ENCODE data around the gene HOXB8.

Gene HOXB8

DNA sequence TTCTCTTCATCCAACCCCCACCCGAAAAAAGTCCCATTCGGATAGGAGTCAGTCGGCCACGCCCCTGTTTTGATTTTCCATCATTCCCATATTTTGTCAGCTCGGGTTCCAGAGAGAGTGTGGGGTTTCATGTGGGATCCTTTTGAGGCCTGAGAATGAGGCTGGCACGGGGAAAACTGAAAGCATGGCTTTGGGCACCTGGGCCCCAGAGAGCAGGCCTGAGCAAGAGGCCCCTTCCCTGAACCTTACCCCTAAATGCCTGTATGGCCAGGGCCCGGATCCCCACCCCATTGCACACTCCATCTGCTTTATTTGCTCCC is 32.4 kb downstream of the HOXB8 start:
- no peak for DNase-seq

DNA sequence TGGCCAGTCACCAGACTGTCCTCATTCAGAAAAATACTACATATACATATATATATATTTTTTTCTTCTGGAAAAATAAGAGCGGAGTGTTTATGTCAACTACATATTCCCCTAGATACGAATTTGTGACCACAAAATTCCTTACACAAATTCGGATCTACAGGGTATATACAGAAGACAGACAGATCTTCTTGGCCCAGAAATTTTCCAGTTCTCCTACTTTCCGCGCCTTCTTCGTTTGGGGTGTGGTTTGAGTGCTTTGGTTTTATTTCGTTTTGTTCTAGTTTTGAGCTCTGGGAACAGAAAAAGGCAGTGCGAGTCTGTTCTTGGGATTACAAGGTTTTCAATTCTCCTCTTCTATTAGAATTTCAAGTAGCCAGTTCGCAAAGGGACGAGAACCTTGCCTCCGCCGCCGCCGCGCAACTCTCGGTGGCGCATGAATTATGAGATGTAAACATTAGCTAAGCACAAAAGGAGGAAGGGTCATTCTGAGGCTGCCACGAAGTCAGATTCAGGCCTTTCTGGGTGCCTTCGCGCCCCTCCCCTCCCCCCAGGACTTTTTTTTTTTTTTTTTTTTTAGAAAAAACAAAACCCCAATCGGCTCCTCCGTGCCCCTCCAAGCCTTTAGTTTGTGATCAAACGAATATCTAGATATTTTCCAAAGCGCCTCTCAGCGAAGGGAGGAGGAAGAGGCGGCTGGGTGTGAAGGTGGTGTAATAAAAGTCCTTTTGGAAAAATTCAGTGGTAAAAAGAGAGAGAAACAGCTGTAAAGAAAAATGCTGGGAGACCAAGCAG is 35.1 kb downstream of the HOXB8 start:
- no peak for DNase-seq

DNA sequence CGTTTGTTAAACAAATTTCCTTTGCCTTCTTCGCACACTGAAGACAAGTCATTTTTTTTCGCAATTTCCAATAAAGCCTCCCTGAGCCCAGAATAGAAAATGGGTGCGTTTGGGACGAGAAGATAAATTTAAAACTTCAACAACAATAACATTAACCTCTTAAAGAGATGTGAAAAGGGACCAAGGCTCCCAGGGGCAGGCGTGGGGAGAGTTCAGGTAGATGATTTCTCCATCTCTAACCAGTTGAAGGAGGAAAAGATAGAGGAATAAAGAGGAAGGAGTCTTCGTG is 35.7 kb downstream of the HOXB8 start:
- no peak for DNase-seq

DNA sequence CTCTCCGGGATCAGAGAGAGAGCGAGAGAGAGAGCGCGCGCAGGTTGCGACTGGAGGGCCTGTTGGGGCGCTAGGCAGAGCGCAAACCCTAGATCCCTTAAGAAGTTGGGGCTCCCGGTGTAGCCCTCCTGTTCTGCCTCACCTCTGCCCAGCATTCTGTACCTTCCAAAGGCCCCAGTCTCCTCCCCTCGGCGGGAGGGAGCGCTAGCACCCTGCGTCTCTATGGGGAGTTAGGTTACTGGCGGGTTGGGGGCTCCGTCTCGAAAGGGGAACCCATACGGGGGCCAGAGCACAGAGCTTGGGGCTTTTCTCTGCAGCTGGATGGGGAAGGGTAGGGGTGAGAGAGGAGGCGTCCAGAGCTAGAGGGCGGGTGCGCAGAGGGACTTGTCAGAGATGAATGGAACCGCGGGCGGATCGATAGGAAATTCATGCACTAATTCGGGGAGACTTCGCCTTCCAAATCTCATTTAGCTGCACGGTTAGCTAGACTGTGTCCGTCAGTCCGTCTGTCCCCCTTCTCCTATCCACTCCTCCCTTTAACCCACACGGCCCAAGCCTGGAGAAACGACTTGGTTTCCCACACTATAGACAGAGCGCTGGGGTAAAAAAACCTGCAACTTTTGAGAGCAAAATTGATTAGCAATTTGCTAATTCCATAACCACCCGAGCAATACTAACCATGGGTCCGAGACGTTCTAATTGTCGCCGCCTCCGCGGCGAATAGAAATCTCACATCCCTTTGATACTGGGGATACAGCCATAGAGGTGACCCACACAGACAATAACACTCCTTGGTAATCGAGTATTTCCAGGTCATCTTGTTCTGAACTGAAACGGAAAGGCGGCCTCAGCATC is 36.2 kb downstream of the HOXB8 start:
- DNase-seq, result no peak

DNA sequence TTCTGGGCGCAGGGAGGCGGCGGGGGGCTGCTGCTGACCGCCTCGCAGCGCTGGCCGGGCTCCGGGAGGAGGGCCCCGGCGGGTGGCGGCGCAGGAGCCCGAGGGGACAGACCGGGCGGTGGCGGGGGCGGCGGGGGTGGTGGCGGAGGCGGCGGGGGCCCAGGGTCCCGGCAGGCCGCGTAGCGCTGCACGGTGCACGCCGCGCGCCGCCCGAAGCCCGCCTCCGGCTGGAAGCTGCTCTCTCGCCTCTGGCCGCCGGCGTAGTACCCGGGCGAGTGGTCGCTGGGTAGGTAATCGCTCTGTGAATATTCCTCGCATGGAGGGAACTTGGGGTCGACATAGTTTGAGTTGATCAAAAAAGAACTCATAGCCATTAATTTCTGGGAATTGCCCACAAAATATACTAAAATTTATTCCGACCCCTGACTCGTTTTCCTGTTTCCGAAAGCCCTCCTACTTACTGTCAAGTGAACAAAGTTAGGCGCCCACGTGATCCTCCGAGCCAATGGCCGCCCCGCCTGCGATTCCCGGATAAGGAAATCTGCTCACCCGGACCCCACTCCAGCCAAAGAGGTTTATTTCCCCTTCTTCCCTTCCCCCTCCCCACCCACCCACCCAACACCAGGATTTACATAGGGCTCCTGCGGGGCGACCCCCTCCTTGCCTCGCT is 37.0 kb downstream of the HOXB8 start, which contains the start of gene HOXB4:
HOXB4 (minus strand) TSS at position 405 of the 670 bp plus-strand sequence; CDS start at position 374, 31 bp downstream.
- peak; percentile 38 for DNase-seq

DNA sequence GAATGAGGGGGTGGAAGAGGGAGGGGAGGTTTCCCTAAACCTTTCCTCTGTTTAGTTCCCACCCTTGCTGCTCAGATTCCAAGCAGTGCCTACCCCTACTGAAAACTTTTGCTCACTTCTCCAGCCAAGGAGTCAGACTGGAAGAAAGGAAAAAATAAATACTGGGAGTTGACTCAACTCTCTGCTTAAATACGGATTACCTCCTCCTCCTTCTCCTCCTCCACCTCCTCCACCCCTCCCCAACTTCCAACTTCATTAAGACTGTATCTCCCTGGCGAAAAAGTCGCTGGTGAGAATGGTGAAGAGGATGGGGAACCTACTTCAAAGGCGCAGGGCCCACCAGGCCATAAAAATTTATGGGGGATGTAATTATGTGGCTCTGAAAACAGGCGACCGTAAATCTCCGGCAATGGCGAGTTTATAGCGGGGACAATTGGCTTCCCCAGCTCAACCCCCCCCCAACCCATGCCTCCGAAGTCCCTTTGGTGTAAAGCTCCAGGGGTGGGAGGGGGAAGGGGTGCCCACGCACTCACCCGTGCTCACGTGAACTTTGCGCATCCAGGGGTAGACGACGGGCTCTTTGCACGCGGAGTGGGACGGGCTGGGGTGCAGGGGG is 37.7 kb downstream of the HOXB8 start:
- DNase-seq, result no peak

DNA sequence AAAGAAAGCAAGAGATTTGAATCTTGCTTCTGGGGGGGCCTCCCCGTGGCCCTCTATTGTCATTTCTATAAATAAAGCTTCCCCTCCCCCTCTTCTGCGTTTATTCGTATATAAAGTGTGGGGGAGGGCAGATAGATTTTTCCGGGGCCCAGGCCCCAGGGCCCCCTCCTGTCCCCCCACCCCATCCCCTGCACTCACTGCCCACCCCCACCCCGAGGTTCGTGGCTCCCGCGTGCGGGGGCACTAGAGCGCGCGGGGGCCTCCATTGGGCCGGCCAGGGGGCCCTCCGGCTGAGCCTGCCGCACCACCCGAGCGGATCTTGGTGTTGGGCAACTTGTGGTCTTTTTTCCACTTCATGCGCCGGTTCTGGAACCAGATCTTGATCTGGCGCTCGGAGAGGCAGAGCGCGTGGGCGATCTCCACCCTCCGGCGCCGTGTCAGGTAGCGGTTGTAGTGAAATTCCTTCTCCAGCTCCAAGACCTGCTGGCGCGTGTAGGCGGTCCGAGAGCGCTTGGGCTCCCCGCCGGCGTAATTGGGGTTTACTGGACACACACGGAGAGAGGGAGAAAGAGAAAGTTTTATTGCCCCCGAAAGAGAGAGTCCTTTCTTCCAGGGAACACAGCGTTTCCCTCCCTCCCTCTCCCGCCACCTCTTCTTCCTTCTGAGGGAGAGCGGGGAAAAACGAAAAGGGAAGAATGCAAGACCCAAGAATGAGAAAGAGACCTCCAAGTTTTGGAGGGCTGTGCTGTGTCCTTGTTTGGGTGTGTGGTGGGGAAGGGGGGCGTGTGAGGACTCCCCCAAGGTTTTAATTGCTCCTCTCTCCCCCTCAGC is 38.4 kb downstream of the HOXB8 start:
- DNase-seq, result no peak

DNA sequence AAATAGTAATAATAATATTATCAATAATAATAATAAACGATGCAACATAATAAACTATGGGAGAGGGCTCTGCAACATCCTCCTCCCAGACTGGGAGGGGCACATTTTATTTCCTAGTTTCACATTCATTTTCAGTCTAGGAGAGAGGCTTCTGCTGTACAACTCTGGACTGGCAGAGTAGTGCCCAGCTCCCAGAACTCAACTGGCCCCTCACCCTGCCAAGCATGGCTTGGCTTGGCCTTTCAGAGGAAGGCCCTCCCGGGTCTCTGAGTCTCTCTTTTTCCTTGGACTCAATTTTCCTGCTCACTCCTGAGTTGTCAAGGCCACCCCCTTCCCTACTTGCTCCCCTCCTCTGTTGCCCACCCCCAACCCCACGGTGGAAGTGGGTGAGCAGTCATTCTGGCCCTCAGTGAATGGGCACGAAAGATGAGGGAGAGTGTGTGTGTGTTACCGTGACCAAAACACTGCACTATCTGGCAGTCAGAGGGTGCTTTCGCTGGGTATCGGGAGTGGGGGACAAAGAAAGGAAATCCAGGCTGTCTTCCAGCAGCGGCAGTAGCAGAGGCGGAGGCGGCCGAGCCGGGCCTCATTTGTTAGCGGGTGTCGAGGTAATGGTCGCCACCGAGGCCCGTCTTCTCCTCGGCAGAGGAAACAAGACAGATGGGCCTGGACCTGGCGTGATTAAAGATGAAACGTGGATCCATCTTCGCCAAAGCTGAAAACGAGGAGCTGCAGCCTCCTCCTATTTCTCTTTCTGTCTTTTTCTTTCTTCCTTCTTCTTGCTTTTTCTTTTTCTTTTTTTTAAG is 39.2 kb downstream of the HOXB8 start:
- DNase-seq, result no peak

DNA sequence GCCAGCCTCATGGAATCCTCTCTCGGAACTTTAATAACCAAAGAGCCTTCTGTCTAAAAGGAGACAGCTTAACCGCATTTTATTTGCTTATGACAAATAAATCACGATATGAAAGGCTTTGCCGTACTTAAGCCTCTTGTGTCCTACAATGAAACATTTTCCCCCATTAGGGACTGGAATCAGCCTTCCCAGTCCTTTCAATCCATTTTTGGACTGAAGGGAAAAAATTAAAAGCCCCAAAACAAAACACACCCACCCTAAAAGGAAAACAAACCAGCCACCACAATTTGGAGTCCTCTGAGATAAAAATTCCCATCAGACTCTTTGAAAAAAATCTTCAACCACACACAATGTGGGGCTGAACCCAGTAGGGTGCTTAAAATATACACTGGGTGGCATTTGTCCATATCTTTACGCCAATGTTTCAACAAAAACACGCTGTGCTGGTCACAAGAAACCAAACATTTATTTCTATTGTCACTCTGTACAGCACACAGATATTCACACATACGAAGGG is 40.0 kb downstream of the HOXB8 start:
- peak; percentile 31 for DNase-seq

DNA sequence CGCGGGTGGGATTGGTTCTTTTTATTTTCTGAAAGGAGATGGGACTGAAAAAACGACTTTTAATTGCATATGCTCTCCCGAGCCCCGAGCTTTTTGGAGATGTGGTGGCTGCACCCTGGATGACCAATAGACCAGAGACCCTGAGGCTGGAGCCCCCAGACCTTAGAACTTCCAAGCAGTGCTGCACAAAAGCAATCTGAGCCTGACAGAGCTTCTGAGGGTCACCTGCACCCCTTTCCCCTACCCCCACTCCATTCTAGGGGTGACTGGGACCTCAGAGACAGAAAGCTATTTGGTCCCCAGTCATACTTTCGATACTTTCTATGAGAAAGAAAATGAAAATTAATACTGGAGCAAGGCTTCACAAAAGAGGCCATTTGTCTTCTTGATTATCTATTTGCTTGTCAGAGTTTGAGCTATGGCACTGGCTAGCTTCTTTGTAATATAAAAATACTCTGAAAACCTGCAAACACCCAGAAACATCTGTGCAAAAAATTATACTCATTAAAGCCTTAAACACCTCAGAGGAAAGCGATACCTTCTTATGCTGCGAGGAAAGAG is 40.5 kb downstream of the HOXB8 start:
- no peak for DNase-seq

DNA sequence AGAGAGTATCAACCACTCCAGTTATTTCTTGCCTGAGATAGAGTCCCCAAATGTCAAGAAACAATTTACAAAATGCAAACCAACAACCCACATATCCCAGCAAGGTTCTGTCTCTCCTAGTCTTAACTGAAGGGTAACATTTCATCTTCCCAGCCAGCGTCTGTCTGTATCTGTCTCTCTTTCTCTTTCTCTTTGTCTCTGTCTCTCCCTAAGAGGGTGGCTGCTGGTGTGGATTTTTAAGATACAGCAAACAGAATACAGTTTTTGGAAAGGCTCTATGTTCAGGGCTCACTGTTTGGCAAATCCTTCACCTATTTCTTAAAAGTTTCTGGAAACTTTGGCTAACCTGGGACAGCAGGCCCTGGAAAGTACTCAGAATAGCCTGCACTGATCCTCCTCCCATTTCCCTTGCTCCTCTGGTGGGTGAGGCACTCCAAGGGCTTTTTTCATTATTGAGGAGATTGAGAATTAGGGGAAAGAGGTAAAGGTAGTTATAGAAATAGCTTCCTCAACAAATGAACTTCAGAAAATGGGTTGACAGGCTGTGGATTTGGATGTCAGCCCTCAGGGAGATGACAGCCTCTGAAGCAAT is 43.2 kb downstream of the HOXB8 start:
- no peak for DNase-seq

DNA sequence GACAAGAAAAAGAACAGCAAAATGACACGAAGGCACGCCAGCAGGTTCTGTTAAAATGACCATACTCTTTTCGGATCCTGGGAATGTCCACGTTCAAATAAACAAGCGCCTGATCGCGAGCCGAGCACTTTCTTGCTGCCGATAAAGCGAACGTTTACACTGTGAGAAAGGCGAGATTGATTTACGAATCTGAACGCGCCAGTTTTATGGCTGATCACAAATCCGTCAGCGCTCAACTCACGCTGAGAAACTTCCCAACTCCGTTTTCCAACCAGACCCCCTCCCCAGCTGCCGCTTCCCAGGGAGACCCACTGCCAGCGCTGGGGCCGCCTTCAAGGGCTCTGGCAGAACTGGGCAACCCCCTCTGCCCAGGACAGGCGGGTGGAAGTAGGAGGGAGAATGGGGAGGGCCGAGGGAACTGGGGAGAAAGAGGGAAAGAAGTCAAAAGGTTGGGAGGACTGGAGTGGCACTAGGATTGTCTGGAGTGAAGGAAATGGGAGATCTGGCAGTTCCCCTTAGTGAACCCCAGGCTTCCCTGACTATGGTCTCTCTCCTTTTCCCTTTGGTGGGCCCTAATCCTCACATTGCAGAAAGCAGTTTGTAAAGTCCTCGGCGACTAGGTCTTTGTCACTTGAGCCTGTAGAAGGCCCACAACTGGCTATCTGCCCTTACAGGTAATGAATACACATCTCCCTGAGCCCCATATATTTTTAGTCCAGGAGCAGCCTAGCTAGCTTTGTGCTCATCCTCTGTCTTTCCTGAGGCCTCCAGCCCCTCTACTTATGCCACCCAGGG is 43.9 kb downstream of the HOXB8 start:
- no peak for DNase-seq

DNA sequence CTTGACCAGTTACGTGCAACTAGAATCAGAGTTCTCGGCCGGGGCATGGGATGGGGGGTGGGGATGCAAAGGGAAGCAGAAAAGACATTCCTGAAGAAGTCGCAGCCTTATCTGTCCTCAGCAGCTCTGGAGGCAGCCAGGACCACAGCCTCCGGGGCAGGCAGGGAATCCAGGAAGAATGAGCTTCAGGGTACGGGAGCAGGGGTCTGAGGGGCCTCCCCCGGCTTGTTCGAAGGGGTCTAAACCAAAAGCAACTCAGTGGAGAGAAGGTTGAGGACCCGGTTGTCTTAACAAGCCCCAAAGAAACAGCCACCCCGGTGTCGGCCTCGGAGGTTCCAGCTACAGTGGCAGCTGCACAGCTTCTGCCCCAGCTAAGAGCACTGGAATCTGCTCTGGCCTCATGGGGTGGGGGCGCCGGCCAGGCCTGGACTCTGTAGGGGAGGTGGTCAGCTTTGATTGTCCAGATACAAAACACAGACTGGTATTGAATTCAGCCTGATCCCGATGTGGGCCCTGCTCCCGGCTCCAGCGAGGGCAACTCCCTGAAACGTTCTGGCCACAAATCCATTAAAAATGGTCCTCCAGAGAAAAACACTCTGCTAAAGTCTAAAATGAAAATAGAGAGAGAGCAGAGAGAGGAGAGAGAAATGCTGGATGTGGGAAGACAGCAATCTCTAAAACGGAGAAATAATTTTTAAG is 44.6 kb downstream of the HOXB8 start:
- no peak for DNase-seq

DNA sequence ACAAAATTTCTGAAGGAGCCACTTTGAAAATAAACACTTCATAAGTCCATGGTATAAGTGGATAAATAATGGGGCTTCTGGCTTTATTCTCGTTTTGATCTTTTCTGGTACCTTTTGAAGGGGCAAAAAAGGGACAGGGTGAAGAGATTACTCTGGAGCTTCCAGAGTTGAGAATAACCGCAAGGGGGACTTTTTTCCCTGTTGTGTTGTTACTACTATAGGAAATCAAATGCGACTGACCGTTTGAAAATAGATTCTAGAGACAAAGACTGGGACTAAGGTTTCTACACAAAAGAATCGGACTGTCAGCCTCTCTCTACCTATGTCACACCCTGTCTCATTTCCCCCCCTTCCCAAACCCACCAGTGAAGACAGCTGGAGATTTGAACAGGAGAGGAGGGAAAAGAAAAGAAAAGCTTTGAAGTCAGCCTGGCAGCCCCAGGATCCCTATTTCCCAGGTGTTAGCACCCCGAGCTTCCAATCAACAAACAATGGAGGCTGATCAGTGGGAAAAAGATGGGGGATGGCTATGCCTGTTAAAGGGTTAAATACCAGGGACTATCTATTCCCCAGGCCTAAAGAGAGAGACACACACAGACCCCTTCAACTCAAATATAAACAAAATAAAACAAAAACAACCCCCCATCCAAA is 45.3 kb downstream of the HOXB8 start:
- DNase-seq, result no peak

DNA sequence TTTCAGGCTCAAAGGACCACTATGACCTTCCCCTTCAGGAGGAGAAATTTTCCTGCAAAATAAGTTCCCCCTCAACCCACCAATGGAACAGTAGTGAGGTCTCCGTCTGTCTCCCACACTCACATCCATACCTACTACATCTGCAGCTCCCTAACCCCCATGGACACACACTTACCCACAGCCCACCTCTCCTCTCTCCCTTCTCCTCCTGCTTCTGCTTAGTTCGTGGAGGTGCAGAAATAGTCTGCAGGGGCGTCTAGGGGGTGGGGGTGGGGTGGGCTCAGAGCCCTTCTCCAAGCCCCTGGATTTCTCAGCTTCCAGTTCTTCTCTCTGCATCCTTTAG is 45.9 kb downstream of the HOXB8 start:
- no peak for DNase-seq

DNA sequence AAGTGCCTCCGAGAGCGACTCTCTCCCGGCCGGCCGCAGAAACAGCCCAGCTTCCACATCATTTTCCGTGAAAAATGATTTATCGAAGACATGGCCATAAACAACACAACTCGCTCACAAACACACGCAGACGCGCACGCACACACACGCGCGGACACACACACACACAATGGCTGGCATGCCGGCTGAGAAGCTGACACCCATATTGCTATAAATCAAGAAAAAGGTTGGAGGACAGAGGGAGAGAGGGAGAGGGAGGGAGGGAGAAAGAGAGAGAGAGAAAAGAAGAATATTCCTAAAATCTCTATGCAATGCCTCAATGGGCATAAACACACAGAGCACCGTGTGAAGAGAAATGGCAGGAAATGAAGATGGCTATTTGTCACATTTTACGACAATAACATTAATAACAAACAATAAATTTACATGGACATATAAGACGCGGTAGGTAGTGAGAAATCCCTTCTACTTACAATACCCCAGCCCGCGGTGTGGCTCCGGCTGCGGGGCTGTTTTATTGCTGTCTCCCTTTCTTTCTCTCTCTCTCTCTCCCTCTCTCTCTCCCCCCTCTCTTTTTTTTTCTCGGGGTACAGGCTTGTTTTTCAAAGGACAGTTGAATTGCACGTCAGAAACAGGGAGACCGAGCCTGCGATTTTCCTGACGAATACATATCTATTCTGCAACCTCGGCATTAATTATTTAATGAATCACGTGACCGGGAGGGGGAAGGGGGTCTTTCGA is 46.4 kb downstream of the HOXB8 start:
- DNase-seq, result no peak

DNA sequence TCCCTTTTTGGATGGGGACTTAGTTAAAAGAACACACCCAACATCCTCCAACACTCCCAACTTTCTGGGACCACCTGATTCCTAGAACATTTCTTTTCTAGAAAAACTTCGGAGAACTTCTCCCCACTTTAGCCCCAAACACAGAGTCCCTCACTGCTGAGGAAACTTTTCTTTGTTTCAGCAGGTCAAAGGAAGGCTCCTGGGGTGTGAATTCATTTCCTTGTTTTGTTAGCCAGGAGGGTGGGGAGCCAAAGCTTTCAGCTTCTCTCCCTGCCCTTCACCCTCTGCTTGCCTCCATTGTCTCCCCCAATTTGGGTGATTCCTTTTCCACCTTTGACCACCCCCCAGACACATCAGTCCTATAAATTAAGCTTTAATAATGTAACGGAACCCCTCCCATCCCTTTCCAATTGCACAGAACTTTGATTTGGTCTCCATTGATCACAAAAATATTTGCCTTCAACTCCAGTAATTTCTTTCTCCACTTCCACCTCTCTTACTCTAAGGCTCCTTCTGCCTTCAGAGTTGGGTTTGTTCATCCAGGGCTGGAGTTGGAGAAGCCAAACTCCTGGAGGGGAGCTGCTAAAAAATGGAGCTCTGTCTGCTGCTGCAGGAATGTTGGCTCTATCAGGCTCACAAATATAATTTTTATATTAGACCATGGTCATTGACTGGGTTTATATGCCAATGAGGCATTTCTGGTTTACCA is 47.3 kb downstream of the HOXB8 start:
- no peak for DNase-seq

Measured in NCI-H1436 (cell line).